CD14-positive monocyte (primary cell): ENCODE results near the gene ACTL6B. TPM values are rescaled to one million over a fixed set of nuclear protein-coding genes. Genes with fewer than 3 reads are reported as not detected.

Experiments used
- DNase-seq, 3 donors: peaks; one replicate each; pipeline ENCODE4 v3.0.0-alpha.2; 2011 to 2022
- H2AFZ ChIP-seq: 2 replicates; pipeline ENCODE4 v1.6.0; 2012; ENCODE audit warnings: mild to moderate bottlenecking, low read depth, low read length, inconsistent platforms; ENCODE audit not compliant: insufficient read depth, poor library complexity, severe bottlenecking
- H3K27ac ChIP-seq, 2 donors: 1 replicate in 1 of 2; 2 replicates in 1 of 2; pipeline ENCODE4 v1.5.1; 2012 to 2013; ENCODE audit warnings: low read length in 2 of 2, control low read depth in 1 of 2, inconsistent platforms in 1 of 2, low read depth in 1 of 2, mild to moderate bottlenecking in 1 of 2
- H3K27me3 ChIP-seq, 2 donors: one replicate each; pipeline versions ENCODE4 v1.6.0 to v1.6.1; 2011 to 2013; ENCODE audit warnings: low read length in 2 of 2; ENCODE audit not compliant: control insufficient read depth in 2 of 2, insufficient read depth in 2 of 2
- H3K36me3 ChIP-seq, 2 donors: replicated peaks in 1 of 2; 1 replicate in 1 of 2; 2 replicates in 1 of 2; pipeline versions ENCODE4 v1.5.1 to v1.6.1; 2012 to 2013; ENCODE audit warnings: low read length in 2 of 2, control low read depth in 1 of 2, inconsistent platforms in 1 of 2, mild to moderate bottlenecking in 1 of 2; ENCODE audit not compliant: insufficient read depth in 2 of 2, control insufficient read depth in 1 of 2
- H3K4me1 ChIP-seq, 2 donors: 1 replicate in 1 of 2; 2 replicates in 1 of 2; pipeline versions ENCODE4 v1.5.1 to v1.6.1; 2012 to 2013; ENCODE audit warnings: low read length in 2 of 2, control low read depth in 1 of 2, inconsistent platforms in 1 of 2, mild to moderate bottlenecking in 1 of 2, moderate library complexity in 1 of 2; ENCODE audit not compliant: insufficient read depth in 2 of 2, control insufficient read depth in 1 of 2
- H3K4me2 ChIP-seq: replicated peaks from 2 replicates; pipeline ENCODE3; 2012; ENCODE audit warnings: low read length, moderate library complexity, mild to moderate bottlenecking; ENCODE audit not compliant: poor library complexity, severe bottlenecking; ENCODE audit errors: extremely low read depth
- H3K4me3 ChIP-seq, 3 experiments: fragments of 200-600 bp in 1 of 3; sonication (generic) in 1 of 3; replicated peaks in 1 of 3; 1 replicate in 2 of 3; 2 replicates in 1 of 3; pipeline ENCODE4 v1.5.1; 2011 to 2013; ENCODE audit warnings: low read length in 3 of 3, mild to moderate bottlenecking in 3 of 3, control low read depth in 2 of 3, low read depth in 2 of 3, inconsistent platforms in 1 of 3, moderate library complexity in 1 of 3
- H3K79me2 ChIP-seq: 2 replicates; pipeline ENCODE4 v1.6.0; 2012; ENCODE audit warnings: mild to moderate bottlenecking, control low read depth, inconsistent platforms, low read length, moderate library complexity; ENCODE audit not compliant: insufficient read depth
- H3K9ac ChIP-seq: 2 replicates; pipeline ENCODE4 v1.6.0; 2017; ENCODE audit warnings: low read length, mild to moderate bottlenecking; ENCODE audit not compliant: insufficient read depth, poor library complexity, severe bottlenecking
- H3K9me3 ChIP-seq, 2 donors: replicated peaks in 1 of 2; 1 replicate in 1 of 2; 2 replicates in 1 of 2; pipeline versions ENCODE4 v1.5.1 to v1.6.1; 2012 to 2013; ENCODE audit warnings: low read length in 2 of 2, control low read depth in 1 of 2; ENCODE audit not compliant: control insufficient read depth in 1 of 2, insufficient read depth in 1 of 2
- H4K20me1 ChIP-seq: 2 replicates; pipeline ENCODE4 v1.6.0; 2012; ENCODE audit warnings: mild to moderate bottlenecking, low read length, control low read depth, moderate library complexity; ENCODE audit not compliant: insufficient read depth
- H3K27ac Mint-ChIP-seq, 7 donors: one replicate each; pipeline ENCODE4 v1.8.0; 2020; ENCODE audit warnings: mild to moderate bottlenecking in 7 of 7, mixed read lengths in 7 of 7, moderate library complexity in 6 of 7, inconsistent platforms in 2 of 7
- H3K27me3 Mint-ChIP-seq, 3 donors: one replicate each; pipeline ENCODE4 v1.8.0; 2021 to 2022; ENCODE audit warnings: low read depth in 3 of 3, mild to moderate bottlenecking in 3 of 3, mixed read lengths in 3 of 3, moderate library complexity in 3 of 3, inconsistent platforms in 1 of 3
- H3K36me3 Mint-ChIP-seq, 2 donors: one replicate each; pipeline ENCODE4 v1.8.0; 2020; ENCODE audit warnings: mixed read lengths in 2 of 2, inconsistent platforms in 1 of 2, mild to moderate bottlenecking in 1 of 2
- H3K4me1 Mint-ChIP-seq: one replicate; pipeline ENCODE4 v1.8.0; 2020; ENCODE audit warnings: mild to moderate bottlenecking, mixed read lengths
- H3K4me3 Mint-ChIP-seq, 2 donors: one replicate each; pipeline ENCODE4 v1.8.0; 2020; ENCODE audit warnings: mild to moderate bottlenecking in 2 of 2, mixed read lengths in 2 of 2, moderate library complexity in 1 of 2
- H3K9me3 Mint-ChIP-seq, 7 donors: one replicate each; pipeline ENCODE4 v1.8.0; 2020 to 2022; ENCODE audit warnings: mixed read lengths in 7 of 7, mild to moderate bottlenecking in 6 of 7, moderate library complexity in 6 of 7, inconsistent platforms in 2 of 7
- WGBS: methylation state at CpG from one replicate; pipeline ENCODE4 v1.1.5; 2013; ENCODE audit warnings: missing lambda C conversion rate; ENCODE audit not compliant: insufficient coverage; 5-methylcytosine and 5-hydroxymethylcytosine counted together
- intact Hi-C, 2 donors: fragments of 100-400 bp; cut with micrococcal nuclease; formaldehyde crosslinking; loops; one replicate each; pipeline versions ENCODE4 v1.15.0 to v1.15.1; 2023
- polyA plus RNA-seq, 3 donors: library from polyadenylated mRNA; depleted of rRNA in 1 of 3; unstranded in 2 of 3; stranded (reverse) in 1 of 3; fragments of 300-500 nt in 2 of 3; fragments of >200 nt in 1 of 3; fragmentation: Illumina TruSeq in 2 of 3; gene quantifications; 1 replicate in 2 of 3; 2 replicates in 1 of 3; pipeline ENCODE4 v1.2.3, GENCODE V29; 2012 to 2021
- TF ChIP-seq, protein P1 (sequence below): fragments of 200-600 bp; IDR thresholded peaks from one replicate; pipeline ENCODE4 v1.8.0; 2022; ENCODE audit warnings: antibody characterized with exemption, mild to moderate bottlenecking

Gene ACTL6B
- polyA plus RNA-seq, 3 donors = not detected

DNA sequence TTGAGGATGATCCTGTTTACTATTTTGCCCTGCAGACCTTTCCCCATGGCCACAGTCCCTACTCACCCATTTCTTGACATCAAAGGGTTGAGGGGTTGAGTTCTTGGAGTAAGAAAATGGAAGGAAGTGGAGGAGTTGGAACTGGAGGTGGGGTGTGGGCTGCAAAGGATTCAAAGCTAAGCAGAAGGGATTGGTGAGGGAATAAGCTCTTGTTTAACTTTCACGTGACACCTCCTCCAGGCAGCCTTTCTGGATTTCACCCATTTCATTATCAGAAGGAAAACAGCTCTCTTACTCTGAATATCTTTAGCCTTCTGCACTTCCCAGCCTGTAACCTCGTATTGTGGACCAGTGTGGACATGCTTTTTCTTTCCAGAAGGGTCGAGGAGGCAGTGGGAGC lies 30.2 kb downstream of the ACTL6B start:
- WGBS = no CpG with 5 or more reads among the region's 3 CpGs
- peak overlapping the region; percentile 1 for H3K9ac ChIP-seq
- no peaks in the 10 kb centered on the region for H4K20me1 ChIP-seq
- DNase-seq = no peak
- H3K4me2 ChIP-seq = peak overlapping the region; percentile 73
- H3K27me3 ChIP-seq = peaks cover 0 to 5% of the 10 kb centered on the region in 2 donors
- no peak overlapping the region for H3K27ac ChIP-seq
- Mint-ChIP-seq H3K9me3 (peaks cover 0 to 4% (median 0%) of the 10 kb centered on the region in 7 donors), H3K4me3 (peak overlapping the region in 1 of 2 donors; percentile 82), H3K27me3 (peaks cover 4 to 29% (median 24%) of the 10 kb centered on the region in 3 donors), H3K36me3 (peaks cover 0 to 5% of the 10 kb centered on the region in 2 donors), H3K27ac (peak overlapping the region in 1 of 7 donors; percentile 61), H3K4me1 (peaks cover 13% of the 10 kb centered on the region)
- H3K9me3 ChIP-seq = no peaks in the 10 kb centered on the region
- peak overlapping the region in 1 of 3 experiments; percentile 67 for H3K4me3 ChIP-seq
- no peaks in the 10 kb centered on the region for H3K79me2 ChIP-seq
- no peaks in the 10 kb centered on the region for H3K36me3 ChIP-seq
- TF ChIP-seq, protein P1, sequence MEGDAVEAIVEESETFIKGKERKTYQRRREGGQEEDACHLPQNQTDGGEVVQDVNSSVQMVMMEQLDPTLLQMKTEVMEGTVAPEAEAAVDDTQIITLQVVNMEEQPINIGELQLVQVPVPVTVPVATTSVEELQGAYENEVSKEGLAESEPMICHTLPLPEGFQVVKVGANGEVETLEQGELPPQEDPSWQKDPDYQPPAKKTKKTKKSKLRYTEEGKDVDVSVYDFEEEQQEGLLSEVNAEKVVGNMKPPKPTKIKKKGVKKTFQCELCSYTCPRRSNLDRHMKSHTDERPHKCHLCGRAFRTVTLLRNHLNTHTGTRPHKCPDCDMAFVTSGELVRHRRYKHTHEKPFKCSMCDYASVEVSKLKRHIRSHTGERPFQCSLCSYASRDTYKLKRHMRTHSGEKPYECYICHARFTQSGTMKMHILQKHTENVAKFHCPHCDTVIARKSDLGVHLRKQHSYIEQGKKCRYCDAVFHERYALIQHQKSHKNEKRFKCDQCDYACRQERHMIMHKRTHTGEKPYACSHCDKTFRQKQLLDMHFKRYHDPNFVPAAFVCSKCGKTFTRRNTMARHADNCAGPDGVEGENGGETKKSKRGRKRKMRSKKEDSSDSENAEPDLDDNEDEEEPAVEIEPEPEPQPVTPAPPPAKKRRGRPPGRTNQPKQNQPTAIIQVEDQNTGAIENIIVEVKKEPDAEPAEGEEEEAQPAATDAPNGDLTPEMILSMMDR = no peak
- H3K4me1 ChIP-seq = peaks cover 8 to 11% of the 10 kb centered on the region in 2 donors
- peak overlapping the region; percentile 76 for H2AFZ ChIP-seq
- intact Hi-C loops = no loop called here

DNA sequence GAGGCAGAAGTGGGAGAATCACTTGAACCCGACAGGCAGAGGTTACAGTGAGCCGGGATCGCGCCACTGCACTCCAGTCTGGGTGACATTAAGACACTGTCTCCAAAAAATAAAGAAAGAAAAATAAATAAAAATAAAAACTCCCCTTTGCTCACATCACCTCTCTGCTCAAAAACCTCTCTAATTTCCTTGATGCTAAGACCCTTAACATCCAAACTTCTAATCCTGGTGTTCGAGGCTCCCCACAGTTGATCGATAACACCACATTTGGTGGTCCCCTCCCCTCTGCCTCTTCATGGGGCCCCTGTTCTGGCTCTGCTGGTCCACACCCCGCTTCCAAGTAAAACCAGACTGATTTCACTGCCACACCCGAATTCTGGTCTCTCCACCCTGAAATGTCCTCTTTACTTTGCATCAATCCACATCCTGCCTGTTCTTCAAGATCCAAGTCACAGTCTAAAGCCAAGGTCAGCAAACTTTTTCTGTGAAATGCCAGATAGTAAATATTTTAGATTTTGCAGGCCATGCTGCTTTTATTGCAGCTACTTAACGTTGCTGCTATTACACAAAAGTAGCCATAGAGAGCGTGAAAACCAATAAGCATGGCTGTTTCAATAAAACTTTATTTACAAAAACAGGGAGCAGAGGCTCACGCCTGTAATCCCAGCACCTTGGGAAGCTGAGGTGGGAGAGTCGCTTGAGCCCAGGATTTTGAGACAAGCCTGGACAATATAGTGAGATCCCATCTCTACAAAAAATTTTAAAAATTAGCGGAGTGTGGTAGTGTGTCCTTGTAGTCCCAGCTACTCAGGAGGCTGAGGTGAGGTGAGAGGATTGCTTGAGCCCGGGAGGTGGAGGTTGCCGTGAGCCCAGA lies 32.1 kb downstream of the ACTL6B start:
- H3K4me2 ChIP-seq = no peak overlapping the region
- H3K4me3 ChIP-seq = no peak overlapping the region
- TF ChIP-seq, protein P1 = no peak
- no peaks in the 10 kb centered on the region for H4K20me1 ChIP-seq
- peaks cover 0 to 4% (median 0%) of the 10 kb centered on the region in 7 donors for H3K9me3 Mint-ChIP-seq
- no peak overlapping the region for H3K9ac ChIP-seq
- no peaks in the 10 kb centered on the region for H3K36me3 ChIP-seq
- intact Hi-C loops = no loop called here
- no peaks in the 10 kb centered on the region for H3K79me2 ChIP-seq
- no peak overlapping the region for H3K27ac ChIP-seq
- DNase-seq = no peak
- no peak overlapping the region for H3K4me3 Mint-ChIP-seq
- peaks cover 11% of the 10 kb centered on the region for H3K4me1 Mint-ChIP-seq
- H3K27ac Mint-ChIP-seq = peak overlapping the region in 1 of 7 donors; percentile 38
- peaks cover 0 to 5% of the 10 kb centered on the region in 2 donors for H3K27me3 ChIP-seq
- WGBS = 83% methylated on average over 4 of the region's 15 CpGs
- peaks cover 8 to 11% of the 10 kb centered on the region in 2 donors for H3K4me1 ChIP-seq
- H3K27me3 Mint-ChIP-seq = peaks cover 4 to 24% (median 24%) of the 10 kb centered on the region in 3 donors
- H3K9me3 ChIP-seq = no peaks in the 10 kb centered on the region
- H3K36me3 Mint-ChIP-seq = peaks cover 0 to 8% of the 10 kb centered on the region in 2 donors
- no peak overlapping the region for H2AFZ ChIP-seq
